ENCODE measurements around the gene EMC1. TPM values are rescaled to one million over a fixed set of nuclear protein-coding genes. Genes with fewer than 3 reads are reported as not detected.
A peak's percentile ranks its signal among the peaks of the same experiment; 100 is the strongest.
"Not testable (repeated sequence)": the region's sequence is repeated elsewhere in the genome, so short reads cannot be mapped to it uniquely, and the experiment has no call there.

Gene EMC1
- total RNA-seq, 2 donors from 2014 or later = 59.0 to 67.5 TPM

- 86 to 87% methylated on average over 3 to 8 of the region's 8 CpGs for WGBS, 2 experiments (ENCODE audit: insufficient coverage in 1 of 2, insufficient read length in 1 of 2)
- H3K36me3 ChIP-seq (ENCODE audit: control insufficient read depth, insufficient read depth, low read length) = no peaks in the 10 kb centered on the region
- no peaks in the 10 kb centered on the region for H3K4me1 ChIP-seq (ENCODE audit: control insufficient read depth, insufficient read depth, low read length)
- Mint-ChIP-seq H3K27me3 (ENCODE audit: insufficient read depth) (peaks cover 29% of the 10 kb centered on the region), H3K4me3 (no peak overlapping the region), H3K4me1 (peaks cover 6% of the 10 kb centered on the region), H3K36me3 (ENCODE audit: low read depth) (peaks cover 11% of the 10 kb centered on the region), H3K9me3 (peaks cover 2% of the 10 kb centered on the region), H3K27ac (no peak overlapping the region)
- no peak for DNase-seq
- no peak overlapping the region for H3K9ac ChIP-seq (ENCODE audit: extremely low read depth, low read length, poor library complexity, severe bottlenecking)
- no peaks in the 10 kb centered on the region for H3K9me3 ChIP-seq (ENCODE audit: control insufficient read depth, low read length)
- H3K27me3 ChIP-seq (ENCODE audit: control insufficient read depth, insufficient read depth, low read length, poor library complexity, severe bottlenecking) = peaks cover 21% of the 10 kb centered on the region
- H3K4me3 ChIP-seq (ENCODE audit: low read length) = no peak overlapping the region
- H3K27ac ChIP-seq (ENCODE audit: low read depth, low read length) = no peak overlapping the region
- TF ChIP-seq, protein P1, sequence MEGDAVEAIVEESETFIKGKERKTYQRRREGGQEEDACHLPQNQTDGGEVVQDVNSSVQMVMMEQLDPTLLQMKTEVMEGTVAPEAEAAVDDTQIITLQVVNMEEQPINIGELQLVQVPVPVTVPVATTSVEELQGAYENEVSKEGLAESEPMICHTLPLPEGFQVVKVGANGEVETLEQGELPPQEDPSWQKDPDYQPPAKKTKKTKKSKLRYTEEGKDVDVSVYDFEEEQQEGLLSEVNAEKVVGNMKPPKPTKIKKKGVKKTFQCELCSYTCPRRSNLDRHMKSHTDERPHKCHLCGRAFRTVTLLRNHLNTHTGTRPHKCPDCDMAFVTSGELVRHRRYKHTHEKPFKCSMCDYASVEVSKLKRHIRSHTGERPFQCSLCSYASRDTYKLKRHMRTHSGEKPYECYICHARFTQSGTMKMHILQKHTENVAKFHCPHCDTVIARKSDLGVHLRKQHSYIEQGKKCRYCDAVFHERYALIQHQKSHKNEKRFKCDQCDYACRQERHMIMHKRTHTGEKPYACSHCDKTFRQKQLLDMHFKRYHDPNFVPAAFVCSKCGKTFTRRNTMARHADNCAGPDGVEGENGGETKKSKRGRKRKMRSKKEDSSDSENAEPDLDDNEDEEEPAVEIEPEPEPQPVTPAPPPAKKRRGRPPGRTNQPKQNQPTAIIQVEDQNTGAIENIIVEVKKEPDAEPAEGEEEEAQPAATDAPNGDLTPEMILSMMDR (conservative IDR thresholded peaks at IDR 0.05) = no peak
Observed at GRCh38 chr1:19284881-19285280, 33.6 kb upstream of the EMC1 start.

- peaks cover 2% of the 10 kb centered on the region for H3K4me1 Mint-ChIP-seq
- 94 to 100% methylated on average over 2 to 9 of the region's 9 CpGs for WGBS, 2 experiments (ENCODE audit: insufficient coverage in 1 of 2, insufficient read length in 1 of 2)
- H3K27me3 Mint-ChIP-seq (ENCODE audit: insufficient read depth) = peaks cover 19% of the 10 kb centered on the region
- no peak overlapping the region for H3K27ac ChIP-seq (ENCODE audit: low read depth, low read length)
- H3K36me3 ChIP-seq (ENCODE audit: control insufficient read depth, insufficient read depth, low read length) = no peaks in the 10 kb centered on the region
- no peaks in the 10 kb centered on the region for H3K4me1 ChIP-seq (ENCODE audit: control insufficient read depth, insufficient read depth, low read length)
- no peak for DNase-seq
- peaks cover 12% of the 10 kb centered on the region for H3K27me3 ChIP-seq (ENCODE audit: control insufficient read depth, insufficient read depth, low read length, poor library complexity, severe bottlenecking)
- H3K4me3 Mint-ChIP-seq = no peak overlapping the region
- no peak overlapping the region for H3K27ac Mint-ChIP-seq
- no peak overlapping the region for H3K4me3 ChIP-seq (ENCODE audit: low read length)
- H3K9me3 Mint-ChIP-seq = peaks cover 2% of the 10 kb centered on the region
- H3K9ac ChIP-seq (ENCODE audit: extremely low read depth, low read length, poor library complexity, severe bottlenecking) = no peak overlapping the region
- H3K9me3 ChIP-seq (ENCODE audit: control insufficient read depth, low read length) = no peaks in the 10 kb centered on the region
- TF ChIP-seq, protein P1 (conservative IDR thresholded peaks at IDR 0.05) = no peak
- peaks cover 15% of the 10 kb centered on the region for H3K36me3 Mint-ChIP-seq (ENCODE audit: low read depth)
Observed at GRCh38 chr1:19283891-19284290, 32.6 kb upstream of the EMC1 start.

GRCh38 chr1:19274636-19275035, 23.3 kb upstream of the EMC1 start:
- Histone ChIP-seq H3K27ac (ENCODE audit: low read depth, low read length) (no peak overlapping the region), H3K4me1 (ENCODE audit: control insufficient read depth, insufficient read depth, low read length) (no peaks in the 10 kb centered on the region), H3K9ac (ENCODE audit: extremely low read depth, low read length, poor library complexity, severe bottlenecking) (no peak overlapping the region), H3K9me3 (ENCODE audit: control insufficient read depth, low read length) (no peaks in the 10 kb centered on the region), H3K36me3 (ENCODE audit: control insufficient read depth, insufficient read depth, low read length) (no peaks in the 10 kb centered on the region), H3K4me3 (ENCODE audit: low read length) (no peak overlapping the region), H3K27me3 (ENCODE audit: control insufficient read depth, insufficient read depth, low read length, poor library complexity, severe bottlenecking) (peaks cover 35% of the 10 kb centered on the region)
- H3K4me3 Mint-ChIP-seq = peak overlapping the region; percentile 26
- H3K36me3 Mint-ChIP-seq (ENCODE audit: low read depth) = peaks cover 1% of the 10 kb centered on the region
- no peak overlapping the region for H3K27ac Mint-ChIP-seq
- peaks cover 2% of the 10 kb centered on the region for H3K9me3 Mint-ChIP-seq
- no peak for DNase-seq
- peaks cover 21% of the 10 kb centered on the region for H3K27me3 Mint-ChIP-seq (ENCODE audit: insufficient read depth)
- TF ChIP-seq, protein P1 (conservative IDR thresholded peaks at IDR 0.05) = no peak
- no peaks in the 10 kb centered on the region for H3K4me1 Mint-ChIP-seq
- WGBS, 2 experiments (ENCODE audit: insufficient coverage in 1 of 2, insufficient read length in 1 of 2) = 87 to 89% methylated on average over 3 to 4 of the region's 5 CpGs

DNA sequence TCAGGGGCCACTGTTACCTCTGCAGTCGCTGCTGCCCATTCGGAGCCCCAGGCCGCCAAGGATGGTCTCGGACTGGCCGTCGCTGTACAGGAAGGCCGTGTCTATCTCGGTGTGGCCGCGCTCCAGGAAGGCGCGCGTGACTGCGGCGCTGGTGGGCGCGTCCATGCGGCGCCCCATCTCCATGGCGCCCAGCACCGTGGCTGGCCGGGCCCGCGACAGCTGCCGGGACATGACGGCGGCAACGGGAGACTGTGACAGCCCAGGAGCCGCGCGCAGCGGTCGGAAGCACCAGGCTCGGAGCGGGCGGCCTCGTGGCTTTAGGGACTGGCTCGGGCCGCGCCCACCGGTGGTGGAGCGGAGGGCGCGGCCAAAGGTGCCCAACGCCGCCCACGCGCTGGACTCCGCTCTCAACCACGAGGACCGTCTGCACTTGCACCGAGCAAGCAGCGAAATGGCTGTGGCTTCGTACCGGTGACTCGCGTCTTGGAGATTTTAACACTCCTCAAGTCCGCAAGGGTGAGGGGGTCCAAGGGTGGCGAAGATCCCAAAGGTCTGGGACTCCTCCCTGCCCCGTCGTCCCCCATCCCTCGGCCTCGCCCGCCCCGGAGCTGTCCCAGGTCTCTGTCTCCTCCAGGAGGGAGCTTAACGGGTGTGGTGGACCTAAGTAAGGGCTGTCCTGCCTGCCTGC, 22.7 kb upstream of the EMC1 start:
- H3K36me3 Mint-ChIP-seq (ENCODE audit: low read depth); H3K4me1 Mint-ChIP-seq; H3K4me3 ChIP-seq (ENCODE audit: low read length): not testable (repeated sequence)

More for the DNA sequence above, 22.7 kb upstream of the EMC1 start:
- H3K27ac Mint-ChIP-seq; H3K27ac ChIP-seq (ENCODE audit: low read depth, low read length); H3K36me3 ChIP-seq (ENCODE audit: control insufficient read depth, insufficient read depth, low read length); H3K9ac ChIP-seq (ENCODE audit: extremely low read depth, low read length, poor library complexity, severe bottlenecking); H3K9me3 ChIP-seq (ENCODE audit: control insufficient read depth, low read length); H3K9me3 Mint-ChIP-seq; DNase-seq; H3K4me1 ChIP-seq (ENCODE audit: control insufficient read depth, insufficient read depth, low read length): not testable (repeated sequence)
- peaks cover 35% of the 10 kb centered on the region for H3K27me3 ChIP-seq (ENCODE audit: control insufficient read depth, insufficient read depth, low read length, poor library complexity, severe bottlenecking)
- Mint-ChIP-seq H3K27me3 (ENCODE audit: insufficient read depth) (peaks cover 21% of the 10 kb centered on the region), H3K4me3 (peak overlapping the region; percentile 26)
- WGBS, 2 experiments (ENCODE audit: insufficient coverage in 1 of 2, insufficient read length in 1 of 2) = 33 to 58% methylated on average over 7 to 48 of the region's 66 CpGs

Data from endodermal cell (in vitro differentiated cells).